Naive thymus-derived CD8-positive, alpha-beta T cell (primary cell): ENCODE measurements around the gene AFG1L. TPM values are rescaled to one million over a fixed set of nuclear protein-coding genes. Genes with fewer than 3 reads are reported as not detected.
A peak's percentile ranks its signal among the peaks of the same experiment; 100 is the strongest.
"Not testable (repeated sequence)": the region's sequence is repeated elsewhere in the genome, so short reads cannot be mapped to it uniquely, and the experiment has no call there.

Experiments
- ATAC-seq, 2 donors: fragments of 150-1000 bp; cut with Tn5 transposase in 1 of 2; sonication (Bioruptor Pico), chemical (Tn5 transposase) in 1 of 2; 1 replicate in 1 of 2; 2 replicates in 1 of 2; pipeline ENCODE4 v1.10.0; 2021; ENCODE audit warnings: mild to moderate bottlenecking in 2 of 2, moderate library complexity in 2 of 2
- POLR2A ChIA-PET: fragments of 350-600 bp; sonication (Branson Sonifier 250); formaldehyde crosslinking; loops from one replicate; lab custom pipeline; 2021; ENCODE audit warnings: antibody characterized with exemption; lab: Charles Lee
- DNase-seq, 10 donors: peaks; one replicate each; pipeline versions ENCODE4 v3.0.0 to v3.0.0-alpha.2; 2020 to 2022
- H3K27ac Mint-ChIP-seq, 10 donors: one replicate each; pipeline ENCODE4 v1.8.0; 2020 to 2022; ENCODE audit warnings: mild to moderate bottlenecking in 10 of 10, mixed read lengths in 10 of 10, moderate library complexity in 4 of 10, inconsistent platforms in 1 of 10
- H3K27me3 Mint-ChIP-seq, 5 donors: one replicate each; pipeline ENCODE4 v1.8.0; 2021 to 2022; ENCODE audit warnings: mixed read lengths in 5 of 5
- H3K36me3 Mint-ChIP-seq, 3 donors: one replicate each; pipeline ENCODE4 v1.8.0; 2020 to 2022; ENCODE audit warnings: mixed read lengths in 3 of 3, mild to moderate bottlenecking in 2 of 3, inconsistent platforms in 1 of 3
- H3K4me1 Mint-ChIP-seq, 4 donors: one replicate each; pipeline ENCODE4 v1.8.0; 2021 to 2022; ENCODE audit warnings: mixed read lengths in 4 of 4
- H3K4me3 Mint-ChIP-seq, 10 donors: one replicate each; pipeline ENCODE4 v1.8.0; 2020 to 2022; ENCODE audit warnings: mild to moderate bottlenecking in 10 of 10, mixed read lengths in 10 of 10, moderate library complexity in 6 of 10, inconsistent platforms in 1 of 10
- H3K9me3 Mint-ChIP-seq, 9 donors: one replicate each; pipeline ENCODE4 v1.8.0; 2020 to 2022; ENCODE audit warnings: mixed read lengths in 9 of 9, mild to moderate bottlenecking in 3 of 9, inconsistent platforms in 1 of 9, moderate library complexity in 1 of 9
- polyA plus RNA-seq, 3 donors: library from polyadenylated mRNA; unstranded; fragments of 300-500 nt; fragmentation: Illumina TruSeq; gene quantifications; one replicate each; pipeline ENCODE4 v1.2.3, GENCODE V29; 2021
- total RNA-seq, 8 experiments: library from RNA in 2 of 8; stranded (reverse) in 2 of 8; gene quantifications; one replicate each; pipeline ENCODE4 v1.2.3 and lab custom pipeline; 2021 to 2026

Gene AFG1L
- total and polyA plus RNA-seq, 5 experiments from 2014 or later, result 2.8 to 8.7 (median 4.4) TPM

DNA sequence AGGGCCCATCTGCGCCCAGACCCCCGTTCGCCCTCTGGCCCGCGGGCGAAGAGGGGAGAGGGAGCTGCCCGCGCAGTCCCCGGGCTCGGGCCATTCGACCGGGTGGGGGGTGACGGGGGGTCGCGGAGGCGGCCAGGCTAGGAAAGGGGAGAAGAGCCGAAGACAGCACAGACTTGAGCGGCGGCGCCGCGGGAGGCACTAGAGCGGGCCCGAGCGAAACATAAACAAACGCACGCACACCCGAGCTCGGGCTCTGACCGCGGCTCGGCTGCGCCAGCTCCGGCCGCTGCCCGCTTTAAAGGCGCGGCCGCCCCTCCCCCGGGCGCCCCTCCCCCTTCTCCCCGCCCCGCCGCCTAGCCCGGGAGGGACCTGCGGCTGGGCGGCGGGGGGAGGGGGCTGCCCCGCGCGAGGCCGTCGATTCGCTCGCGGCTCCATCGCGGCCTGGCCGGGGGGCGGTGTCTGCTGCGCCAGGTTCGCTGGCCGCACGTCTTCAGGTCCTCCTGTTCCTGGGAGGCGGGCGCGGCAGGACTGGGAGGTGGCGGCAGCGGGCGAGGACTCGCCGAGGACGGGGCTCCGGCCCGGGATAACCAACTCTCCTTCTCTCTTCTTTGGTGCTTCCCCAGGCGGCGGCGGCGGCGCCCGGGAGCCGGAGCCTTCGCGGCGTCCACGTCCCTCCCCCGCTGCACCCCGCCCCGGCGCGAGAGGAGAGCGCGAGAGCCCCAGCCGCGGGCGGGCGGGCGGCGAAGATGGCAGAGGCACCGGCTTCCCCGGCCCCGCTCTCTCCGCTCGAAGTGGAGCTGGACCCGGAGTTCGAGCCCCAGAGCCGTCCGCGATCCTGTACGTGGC, 265.8 kb downstream of the AFG1L start, which contains the start of gene FOXO3:
Gene FOXO3, plus strand, starts transcription at position 455 of the 846 bp plus-strand sequence. Its CDS starts 292 bp downstream, at position 747.
- ATAC-seq, result no peak

DNA sequence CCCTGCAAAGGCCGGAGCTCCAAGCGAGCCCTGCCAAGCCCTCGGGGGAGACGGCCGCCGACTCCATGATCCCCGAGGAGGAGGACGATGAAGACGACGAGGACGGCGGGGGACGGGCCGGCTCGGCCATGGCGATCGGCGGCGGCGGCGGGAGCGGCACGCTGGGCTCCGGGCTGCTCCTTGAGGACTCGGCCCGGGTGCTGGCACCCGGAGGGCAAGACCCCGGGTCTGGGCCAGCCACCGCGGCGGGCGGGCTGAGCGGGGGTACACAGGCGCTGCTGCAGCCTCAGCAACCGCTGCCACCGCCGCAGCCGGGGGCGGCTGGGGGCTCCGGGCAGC, 266.4 kb downstream of the AFG1L start:
- not testable (repeated sequence) for H3K27ac Mint-ChIP-seq, DNase-seq, ATAC-seq, H3K27me3 Mint-ChIP-seq, H3K9me3 Mint-ChIP-seq
- Mint-ChIP-seq H3K4me3 (peak overlapping the region in 2 of 10 donors; percentile 67 to 90), H3K4me1 (peaks cover 23 to 57% (median 48%) of the 10 kb centered on the region in 4 donors), H3K36me3 (peaks cover 0 to 10% (median 0%) of the 10 kb centered on the region in 3 donors)
- POLR2A ChIA-PET, result interaction anchor here (0.7 to 1.0 kb wide), 2 partner anchors 9 to 393 kb away, joined by 3 read pairs; no protein-coding TSS in a partner anchor

More for the DNA sequence above, 265.8 kb downstream of the AFG1L start, which contains the start of gene FOXO3:
- Mint-ChIP-seq H3K36me3 (peaks cover 0 to 10% (median 0%) of the 10 kb centered on the region in 3 donors), H3K9me3 (no peaks in the 10 kb centered on the region), H3K4me3 (peak within 1 kb of the TSS; percentile 82 to 93 (median 88)), H3K4me1 (peaks cover 18 to 52% (median 42%) of the 10 kb centered on the region in 4 donors), H3K27me3 (no peaks in the 10 kb centered on the region), H3K27ac (peak within 1 kb of the TSS; percentile 66 to 100 (median 92))
- peak; percentile 32 to 76 (median 52) for DNase-seq
- POLR2A ChIA-PET, result interaction anchor here (0.7 to 2.9 kb wide), 7 partner anchors 16 to 534 kb away, joined by 3 to 32 read pairs (median 5); partner anchors contain the start of genes CEP57L1, SESN1 and SNX3

DNA sequence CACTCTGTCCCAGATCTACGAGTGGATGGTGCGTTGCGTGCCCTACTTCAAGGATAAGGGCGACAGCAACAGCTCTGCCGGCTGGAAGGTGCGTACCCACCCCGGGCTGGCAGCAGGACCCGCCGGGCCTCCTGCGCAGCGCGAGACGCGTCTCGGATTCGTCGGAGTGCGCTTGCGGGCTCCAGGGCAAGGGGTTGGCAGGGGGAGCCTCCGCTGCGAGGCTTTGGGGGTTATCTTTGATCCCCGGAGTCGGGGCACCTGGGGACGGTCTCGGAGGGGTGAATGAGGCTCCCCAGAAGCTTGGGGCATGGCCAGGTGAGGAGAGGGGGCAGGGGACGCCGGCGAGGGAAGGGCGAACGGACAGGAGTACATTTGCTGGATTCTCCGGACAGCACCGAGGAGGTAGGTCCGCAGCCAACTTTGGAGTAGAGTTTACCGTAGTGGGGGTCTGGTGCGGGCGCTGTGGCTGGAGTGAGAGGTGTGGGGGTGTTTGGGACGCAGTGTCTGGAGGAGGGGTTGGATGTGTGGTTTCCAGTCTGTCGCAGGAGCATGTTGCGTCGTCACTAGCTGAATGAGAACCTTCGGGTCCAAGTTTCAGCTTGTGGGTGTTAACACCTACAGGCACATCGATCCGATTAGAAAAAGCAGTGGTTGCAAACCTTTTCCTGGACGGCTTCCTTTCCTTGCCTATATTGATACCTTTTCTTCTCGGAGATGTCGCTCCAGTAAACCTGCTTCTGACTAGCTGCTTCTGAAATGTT, 267.1 kb downstream of the AFG1L start:
- H3K36me3 Mint-ChIP-seq, result peaks cover 0 to 10% (median 0%) of the 10 kb centered on the region in 3 donors
- H3K4me1 Mint-ChIP-seq, result peaks cover 25 to 57% (median 51%) of the 10 kb centered on the region in 4 donors
- peak overlapping the region; percentile 65 to 89 (median 79) for H3K4me3 Mint-ChIP-seq
- H3K27ac Mint-ChIP-seq, result peak overlapping the region in 9 of 10 donors; percentile 30 to 83 (median 69)
- POLR2A ChIA-PET, result interaction anchor here (0.7 to 1.0 kb wide), 2 partner anchors 9 to 392 kb away, joined by 3 read pairs; no protein-coding TSS in a partner anchor
- DNase-seq (peak in 2 of 10 donors; percentile 7 to 9), ATAC-seq (no peak)
- no peaks in the 10 kb centered on the region for H3K27me3 Mint-ChIP-seq
- no peaks in the 10 kb centered on the region for H3K9me3 Mint-ChIP-seq

DNA sequence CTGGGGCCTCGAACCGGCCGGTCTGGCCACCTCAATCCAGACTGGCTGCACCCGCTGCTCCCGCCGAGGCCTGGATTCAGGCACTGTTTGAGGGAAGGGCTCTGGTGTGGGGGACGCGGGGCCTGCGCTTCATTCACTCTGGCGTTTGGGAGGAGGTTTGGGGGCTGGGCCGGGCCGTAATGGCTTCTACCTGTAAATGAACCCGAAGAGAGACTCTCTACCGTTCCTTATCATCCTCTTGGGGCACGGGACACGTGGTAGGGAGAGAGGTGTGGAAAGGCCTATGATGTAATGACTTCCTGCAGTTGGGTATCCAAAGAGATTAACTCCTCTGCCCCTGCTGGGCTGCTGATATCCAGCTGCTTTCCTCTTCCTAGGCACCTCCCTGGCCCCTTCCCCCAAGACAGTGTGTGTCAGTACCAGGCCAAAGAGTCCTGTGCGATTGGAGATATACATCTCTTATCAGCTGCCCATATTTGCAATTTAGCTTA, 267.7 kb downstream of the AFG1L start:
- Mint-ChIP-seq H3K4me1 (peaks cover 25 to 58% (median 52%) of the 10 kb centered on the region in 4 donors), H3K4me3 (peak overlapping the region; percentile 65 to 89 (median 79)), H3K9me3 (no peaks in the 10 kb centered on the region), H3K27ac (peak overlapping the region; percentile 11 to 83 (median 66)), H3K27me3 (no peaks in the 10 kb centered on the region), H3K36me3 (peaks cover 0 to 10% (median 0%) of the 10 kb centered on the region in 3 donors)
- no peak for ATAC-seq
- POLR2A ChIA-PET, result no interaction called here
- DNase-seq, result no peak

DNA sequence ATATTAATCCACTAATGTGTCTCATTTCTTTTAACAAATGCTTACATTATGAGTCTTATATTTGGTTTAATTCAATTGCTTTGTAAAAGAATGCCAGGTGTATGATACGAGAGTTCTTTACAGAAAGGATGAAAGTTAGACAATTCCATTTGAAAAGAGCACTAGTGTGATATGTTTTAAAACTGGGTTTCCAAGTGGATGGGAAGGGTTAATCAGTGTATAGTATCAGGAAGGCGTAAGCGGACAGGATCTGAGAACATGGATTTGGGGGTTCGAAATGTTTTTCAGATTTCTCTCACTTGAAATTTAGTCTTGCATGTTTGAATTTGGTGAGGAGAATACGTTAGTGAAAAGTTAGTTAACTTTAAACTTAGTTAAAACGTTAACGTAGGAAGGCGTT, 268.4 kb downstream of the AFG1L start:
- ATAC-seq (no peak), DNase-seq (no peak)
- peak overlapping the region in 1 of 10 donors; percentile 69 for H3K27ac Mint-ChIP-seq
- no peaks in the 10 kb centered on the region for H3K9me3 Mint-ChIP-seq
- H3K27me3 Mint-ChIP-seq, result no peaks in the 10 kb centered on the region
- peaks cover 27 to 62% (median 56%) of the 10 kb centered on the region in 4 donors for H3K4me1 Mint-ChIP-seq
- H3K36me3 Mint-ChIP-seq, result peaks cover 1 to 14% (median 3%) of the 10 kb centered on the region in 3 donors
- POLR2A ChIA-PET, result no interaction called here
- H3K4me3 Mint-ChIP-seq, result peak overlapping the region in 5 of 10 donors; percentile 70 to 86 (median 77)

DNA sequence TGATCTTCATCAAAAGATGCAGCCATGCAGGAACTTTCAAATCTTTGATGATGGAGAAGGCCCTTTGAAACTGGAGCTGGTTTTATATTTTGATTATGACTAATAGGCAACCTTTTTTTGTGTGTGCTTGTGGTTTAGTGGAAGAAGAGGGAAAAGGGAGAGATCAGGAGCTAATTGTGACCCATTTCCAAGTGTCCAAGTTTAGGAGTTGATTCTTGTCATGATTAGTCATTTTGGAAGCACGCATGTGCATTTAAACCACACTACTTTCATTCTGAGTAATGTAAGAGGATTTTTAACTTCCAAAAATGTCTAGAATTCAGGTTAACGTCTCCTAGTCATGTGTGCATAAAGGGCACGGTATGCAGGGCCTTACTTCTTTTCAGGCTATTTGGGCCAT, 269.3 kb downstream of the AFG1L start:
- no peaks in the 10 kb centered on the region for H3K27me3 Mint-ChIP-seq
- no peaks in the 10 kb centered on the region for H3K9me3 Mint-ChIP-seq
- no peak for DNase-seq
- POLR2A ChIA-PET, result no interaction called here
- peaks cover 4 to 23% (median 7%) of the 10 kb centered on the region in 3 donors for H3K36me3 Mint-ChIP-seq
- peak overlapping the region in 6 of 10 donors; percentile 2 to 68 (median 26) for H3K4me3 Mint-ChIP-seq
- no peak for ATAC-seq
- peaks cover 29 to 71% (median 62%) of the 10 kb centered on the region in 4 donors for H3K4me1 Mint-ChIP-seq
- peak overlapping the region in 6 of 10 donors; percentile 3 to 86 (median 66) for H3K27ac Mint-ChIP-seq

DNA sequence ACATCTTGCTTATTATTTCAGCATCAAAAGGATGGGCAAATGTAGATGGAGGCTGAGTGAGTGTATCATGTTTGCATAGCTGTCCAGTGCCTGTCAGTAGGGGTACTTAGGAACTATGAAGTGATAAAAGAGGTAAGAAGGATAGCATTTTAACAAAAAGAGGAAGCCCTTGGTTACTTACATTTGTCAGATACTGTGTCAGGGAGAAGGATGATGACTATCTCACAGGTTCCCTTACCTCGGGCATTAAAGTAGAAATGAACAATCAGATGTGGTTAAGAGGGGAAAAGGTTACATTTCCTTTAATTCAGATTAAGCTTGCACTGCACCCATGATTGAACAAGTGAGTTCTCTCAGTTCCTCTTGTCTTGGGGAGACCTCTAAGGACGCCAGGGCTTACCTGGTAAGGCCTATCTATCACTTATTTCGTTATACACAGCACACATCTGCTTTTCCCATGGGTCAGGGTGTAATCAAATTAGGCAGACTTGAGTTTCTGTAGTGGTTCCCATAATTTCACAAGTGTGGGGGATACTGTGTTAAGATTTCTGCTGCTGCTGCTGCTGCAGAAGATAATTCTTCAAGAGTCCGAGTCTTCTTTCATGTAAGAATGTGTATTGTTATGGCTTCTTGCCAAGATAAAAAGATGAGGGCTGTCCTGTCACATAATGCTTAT, 270.4 kb downstream of the AFG1L start:
- Mint-ChIP-seq H3K36me3 (peaks cover 8 to 29% (median 10%) of the 10 kb centered on the region in 3 donors), H3K4me3 (peak overlapping the region in 9 of 10 donors; percentile 42 to 78 (median 64)), H3K27me3 (no peaks in the 10 kb centered on the region), H3K4me1 (peaks cover 29 to 75% (median 64%) of the 10 kb centered on the region in 4 donors), H3K27ac (peak overlapping the region in 9 of 10 donors; percentile 57 to 90 (median 85)), H3K9me3 (no peaks in the 10 kb centered on the region)
- ATAC-seq, result peak; percentile 76 to 89
- peak in 5 of 10 donors; percentile 25 to 79 (median 56) for DNase-seq
- POLR2A ChIA-PET, result interaction anchor here (1.6 kb wide), 1 partner anchor 88 kb away, joined by 3 read pairs; no protein-coding TSS in a partner anchor

DNA sequence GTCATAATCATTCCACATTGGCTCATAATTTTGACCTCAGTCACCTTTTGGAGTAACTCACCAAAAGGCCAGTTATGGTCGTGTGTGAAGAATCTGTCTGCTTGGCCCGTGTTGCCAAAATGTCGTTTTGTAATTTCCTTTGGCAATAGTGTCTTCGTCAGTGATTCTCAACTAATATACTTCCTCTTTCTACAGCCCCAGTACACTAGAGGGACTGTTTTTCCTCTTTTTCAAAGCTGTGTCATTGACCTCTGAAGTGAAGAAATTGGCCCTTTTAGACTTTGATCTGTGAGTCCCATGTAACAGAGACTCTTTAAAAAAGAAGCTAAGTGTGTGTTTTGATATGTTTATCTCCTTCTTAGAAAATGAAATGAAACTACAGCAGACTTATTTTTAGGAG, 271.0 kb downstream of the AFG1L start:
- H3K27ac Mint-ChIP-seq, result peak overlapping the region in 7 of 10 donors; percentile 31 to 86 (median 67)
- H3K27me3 Mint-ChIP-seq, result no peaks in the 10 kb centered on the region
- H3K36me3 Mint-ChIP-seq, result peaks cover 8 to 36% (median 14%) of the 10 kb centered on the region in 3 donors
- no peak for DNase-seq
- H3K4me3 Mint-ChIP-seq, result peak overlapping the region in 8 of 10 donors; percentile 42 to 78 (median 62)
- ATAC-seq, result no peak
- H3K4me1 Mint-ChIP-seq, result peaks cover 29 to 75% (median 64%) of the 10 kb centered on the region in 4 donors
- POLR2A ChIA-PET, result interaction anchor here (0.6 to 1.6 kb wide), 2 partner anchors 87 to 362 kb away, joined by 3 read pairs; no protein-coding TSS in a partner anchor
- H3K9me3 Mint-ChIP-seq, result no peaks in the 10 kb centered on the region

DNA sequence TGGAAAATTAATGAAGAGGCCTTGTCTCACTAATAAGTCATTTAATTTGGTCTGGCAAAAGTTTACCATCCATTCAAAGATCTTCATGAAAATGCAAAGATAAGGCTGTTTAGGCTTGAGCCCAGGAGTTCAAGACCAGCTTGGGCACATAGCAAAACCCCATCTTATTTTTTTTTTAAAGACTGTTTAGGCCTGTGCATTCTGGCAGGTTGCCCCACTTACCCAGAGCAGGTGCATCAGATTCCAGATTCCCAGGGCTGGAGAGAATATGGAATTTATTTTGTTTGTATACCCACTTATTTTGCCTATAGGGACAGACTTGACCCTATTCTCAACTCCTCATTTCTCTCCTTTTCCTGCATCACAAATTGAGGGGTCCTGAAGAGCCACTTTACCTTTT, 271.6 kb downstream of the AFG1L start:
- Mint-ChIP-seq H3K27me3 (no peaks in the 10 kb centered on the region), H3K4me1 (peaks cover 29 to 80% (median 67%) of the 10 kb centered on the region in 4 donors), H3K27ac (peak overlapping the region in 2 of 10 donors; percentile 60 to 86), H3K36me3 (peaks cover 8 to 41% (median 19%) of the 10 kb centered on the region in 3 donors), H3K4me3 (peak overlapping the region in 6 of 10 donors; percentile 10 to 78 (median 62)), H3K9me3 (no peaks in the 10 kb centered on the region)
- ATAC-seq, result no peak
- no peak for DNase-seq
- POLR2A ChIA-PET, result interaction anchor here (0.6 to 1.6 kb wide), 4 partner anchors 8 to 362 kb away, joined by 3 read pairs; no protein-coding TSS in a partner anchor

DNA sequence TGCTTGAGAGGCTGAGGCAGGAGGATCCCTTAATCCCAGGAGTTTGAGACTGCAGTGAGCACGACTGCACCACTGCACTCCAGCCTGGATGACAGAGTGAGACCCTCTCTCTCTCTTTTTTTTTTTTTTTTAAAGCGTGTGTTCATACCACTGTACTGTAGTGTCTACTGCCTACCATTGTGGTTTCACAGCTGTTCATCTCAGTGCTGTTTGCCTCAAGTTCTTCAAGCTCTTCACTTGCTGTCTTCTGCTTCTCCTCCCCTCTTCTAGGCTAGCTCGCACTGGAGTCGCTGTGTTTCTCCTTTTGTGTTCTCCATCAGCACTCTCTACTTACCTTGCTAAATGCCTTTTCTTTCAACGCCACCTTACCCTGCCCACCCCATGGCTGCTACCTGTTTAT, 273.2 kb downstream of the AFG1L start:
- Mint-ChIP-seq H3K4me3 (peak overlapping the region in 1 of 10 donors; percentile 64), H3K36me3 (peaks cover 8 to 38% (median 19%) of the 10 kb centered on the region in 3 donors), H3K9me3 (no peaks in the 10 kb centered on the region), H3K27me3 (no peaks in the 10 kb centered on the region), H3K27ac (peak overlapping the region in 3 of 10 donors; percentile 2 to 78 (median 34)), H3K4me1 (peaks cover 21 to 67% (median 54%) of the 10 kb centered on the region in 4 donors)
- ATAC-seq (no peak), DNase-seq (no peak)
- POLR2A ChIA-PET, result interaction anchor here (0.7 kb wide), 2 partner anchors 17 to 56 kb away, joined by 3 to 5 read pairs; no protein-coding TSS in a partner anchor
